Neural cell (in vitro differentiated cells): ENCODE measurements around the gene AGPAT2. TPM values are rescaled to one million over a fixed set of nuclear protein-coding genes. Genes with fewer than 3 reads are reported as not detected.
A peak's percentile ranks its signal among the peaks of the same experiment; 100 is the strongest.

ENCODE experiments used
- H2AFZ ChIP-seq: fragments of 200-600, 300-800 bp; sonication (generic), shearing (Covaris generic); 2 replicates; pipeline ENCODE4 v1.6.0; 2014; ENCODE audit warnings: low read depth, mild to moderate bottlenecking, antibody characterized with exemption, low read length, moderate library complexity
- H3F3A ChIP-seq: fragments of 200-600 bp; shearing (Covaris generic); 2 replicates; pipeline ENCODE4 v1.6.1; 2016; ENCODE audit warnings: mild to moderate bottlenecking, moderate library complexity, mixed read lengths, antibody characterized with exemption, low read length; ENCODE audit not compliant: insufficient read depth, poor library complexity, severe bottlenecking
- H3K27ac ChIP-seq: fragments of 200-600, 300-800 bp; sonication (generic), shearing (Covaris generic); 2 replicates; pipeline ENCODE4 v1.5.1; 2014; ENCODE audit warnings: mild to moderate bottlenecking, low read length, moderate library complexity
- H3K27me3 ChIP-seq: fragments of 300-800, 200-600 bp; sonication (generic), shearing (Covaris generic); 2 replicates; pipeline ENCODE4 v1.6.0; 2014; ENCODE audit warnings: mild to moderate bottlenecking, low read depth, low read length, moderate library complexity; ENCODE audit not compliant: insufficient read depth
- H3K36me3 ChIP-seq: fragments of 300-800, 200-600 bp; sonication (generic), shearing (Covaris generic); 2 replicates; pipeline ENCODE4 v1.5.1; 2014; ENCODE audit warnings: mild to moderate bottlenecking, antibody characterized with exemption, low read length, moderate library complexity; ENCODE audit not compliant: insufficient read depth
- H3K4me2 ChIP-seq: fragments of 300-800, 200-600 bp; sonication (generic), shearing (Covaris generic); 2 replicates; pipeline ENCODE4 v1.6.0; 2014; ENCODE audit warnings: mild to moderate bottlenecking, low read length
- H3K4me3 ChIP-seq: fragments of 300-800, 200-600 bp; sonication (generic), shearing (Covaris generic); 2 replicates; pipeline ENCODE4 v1.5.1; 2014; ENCODE audit warnings: mild to moderate bottlenecking, low read length, moderate library complexity
- H3K79me2 ChIP-seq: fragments of 200-600 bp; shearing (Covaris generic); replicated peaks from 2 replicates; pipeline ENCODE4 v1.6.0; 2014; ENCODE audit warnings: mild to moderate bottlenecking, low read length, moderate library complexity; ENCODE audit not compliant: insufficient read depth
- H3K9ac ChIP-seq: fragments of 300-800, 200-600 bp; sonication (generic), shearing (Covaris generic); 2 replicates; pipeline ENCODE4 v1.6.1; 2016; ENCODE audit warnings: mild to moderate bottlenecking, low read length, mixed read lengths
- H3K9me2 ChIP-seq: fragments of 200-600 bp; shearing (Covaris generic); 2 replicates; pipeline ENCODE4 v1.6.1; 2016; ENCODE audit warnings: mild to moderate bottlenecking, low read length, mixed read lengths; ENCODE audit not compliant: insufficient read depth
- H3K9me3 ChIP-seq: fragments of 200-600, 300-800 bp; sonication (generic), shearing (Covaris generic); 2 replicates; pipeline ENCODE4 v1.6.1; 2016; ENCODE audit warnings: mild to moderate bottlenecking, mixed run types, low read length, moderate library complexity, mixed read lengths
- H4K20me1 ChIP-seq: fragments of 200-600 bp; shearing (Covaris generic); 2 replicates; pipeline ENCODE4 v1.6.1; 2016; ENCODE audit warnings: mild to moderate bottlenecking, mixed run types; ENCODE audit not compliant: insufficient read depth
- EP300 ChIP-seq: fragments of 450-650 bp; conservative IDR thresholded peaks from 2 replicates; pipeline ENCODE4 v1.6.1; 2014; ENCODE audit warnings: antibody characterized with exemption, mild to moderate bottlenecking, moderate library complexity; ENCODE audit not compliant: poor library complexity, severe bottlenecking
- EZH2 ChIP-seq: fragments of 200-600, 300-800 bp; shearing (Covaris generic), sonication (generic); IDR thresholded peaks from 2 replicates; pipeline ENCODE4 v1.6.1; 2014; ENCODE audit warnings: antibody characterized with exemption, low read length, borderline replicate concordance, mild to moderate bottlenecking; ENCODE audit not compliant: insufficient read depth, poor library complexity, severe bottlenecking
- MXI1 ChIP-seq: fragments of 450-650 bp; conservative IDR thresholded peaks from 2 replicates; pipeline ENCODE4 v1.6.1; 2014; ENCODE audit warnings: antibody characterized with exemption, mild to moderate bottlenecking; ENCODE audit not compliant: poor library complexity, severe bottlenecking
- POLR2AphosphoS5 ChIP-seq: IDR thresholded peaks from 2 replicates; pipeline ENCODE4 v1.6.1; 2012
- RAD21 ChIP-seq: fragments of 450-650 bp; conservative IDR thresholded peaks from 2 replicates; pipeline ENCODE4 v1.6.1; 2014; ENCODE audit warnings: antibody characterized with exemption, mild to moderate bottlenecking, moderate library complexity
- TAF1 ChIP-seq: IDR thresholded peaks from 2 replicates; pipeline ENCODE4 v1.6.1; 2012; ENCODE audit warnings: low read depth
- polyA plus RNA-seq: library from polyadenylated mRNA; depleted of rRNA; stranded (reverse); fragments of >200 nt; gene quantifications from 2 replicates; pipeline ENCODE4 v1.2.3, GENCODE V29; 2014
- TF ChIP-seq, protein P1 (sequence below): IDR thresholded peaks from 2 replicates; pipeline ENCODE4 v1.6.1; 2012; ENCODE audit warnings: borderline replicate concordance
- TF ChIP-seq, protein P2 (sequence below): fragments of 450-650 bp; IDR thresholded peaks from 2 replicates; pipeline ENCODE4 v1.5.1; 2014; ENCODE audit warnings: antibody characterized with exemption, mild to moderate bottlenecking, moderate library complexity; ENCODE audit not compliant: poor library complexity, severe bottlenecking

The AGPAT2 gene
- polyA plus RNA-seq, 1 donor from 2014 or later, result 1.3 TPM

DNA sequence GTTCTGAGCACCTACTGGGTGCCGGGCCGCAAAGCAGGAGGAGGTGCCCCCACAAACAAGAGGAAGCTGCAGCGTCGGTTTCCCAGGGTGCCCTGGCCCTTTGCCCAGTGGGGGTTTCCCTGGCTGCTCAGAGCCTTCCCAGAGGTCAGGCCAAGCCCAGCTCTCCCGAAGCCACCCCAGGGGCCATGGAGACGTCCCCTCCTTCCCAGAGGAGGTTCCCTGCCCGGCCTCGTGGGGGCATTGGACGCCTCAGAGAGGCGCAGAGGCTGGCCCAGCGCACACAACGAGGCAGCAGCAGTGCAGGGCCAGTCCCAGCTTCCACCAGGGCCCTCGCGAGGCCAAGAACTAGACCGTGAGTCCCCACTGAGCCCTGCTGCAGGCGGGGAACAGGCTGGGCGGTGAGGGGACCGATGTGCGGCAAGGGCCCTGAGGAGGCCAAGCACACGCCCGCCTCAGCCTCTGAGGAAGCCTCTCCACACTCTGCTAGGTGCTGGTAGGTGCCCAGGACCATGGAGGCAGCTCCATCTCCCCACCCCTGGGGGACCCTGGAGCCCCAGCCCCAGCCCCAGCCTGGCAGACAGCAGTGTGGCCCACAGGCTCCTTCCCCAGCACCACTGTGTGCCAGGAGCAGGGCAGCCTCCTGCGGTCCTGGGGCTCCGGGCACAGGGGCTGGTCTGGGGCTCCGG lies 32.1 kb upstream of the AGPAT2 start:
- Histone ChIP-seq H3K36me3 (no peaks in the 10 kb centered on the region), H3K79me2 (peaks cover 15% of the 10 kb centered on the region), H3K27me3 (no peaks in the 10 kb centered on the region), H3K9me2 (no peaks in the 10 kb centered on the region), H3K27ac (no peak overlapping the region), H3K4me3 (no peak overlapping the region), H4K20me1 (no peaks in the 10 kb centered on the region), H3K9ac (peak overlapping the region; percentile 16), H3F3A (no peaks in the 10 kb centered on the region), H3K4me2 (no peak overlapping the region), H2AFZ (no peak overlapping the region), H3K9me3 (no peaks in the 10 kb centered on the region)
- TF ChIP-seq RAD21 (no peak), EZH2 (no peak), POLR2AphosphoS5 (no peak), TAF1 (no peak), EP300 (no peak)

DNA sequence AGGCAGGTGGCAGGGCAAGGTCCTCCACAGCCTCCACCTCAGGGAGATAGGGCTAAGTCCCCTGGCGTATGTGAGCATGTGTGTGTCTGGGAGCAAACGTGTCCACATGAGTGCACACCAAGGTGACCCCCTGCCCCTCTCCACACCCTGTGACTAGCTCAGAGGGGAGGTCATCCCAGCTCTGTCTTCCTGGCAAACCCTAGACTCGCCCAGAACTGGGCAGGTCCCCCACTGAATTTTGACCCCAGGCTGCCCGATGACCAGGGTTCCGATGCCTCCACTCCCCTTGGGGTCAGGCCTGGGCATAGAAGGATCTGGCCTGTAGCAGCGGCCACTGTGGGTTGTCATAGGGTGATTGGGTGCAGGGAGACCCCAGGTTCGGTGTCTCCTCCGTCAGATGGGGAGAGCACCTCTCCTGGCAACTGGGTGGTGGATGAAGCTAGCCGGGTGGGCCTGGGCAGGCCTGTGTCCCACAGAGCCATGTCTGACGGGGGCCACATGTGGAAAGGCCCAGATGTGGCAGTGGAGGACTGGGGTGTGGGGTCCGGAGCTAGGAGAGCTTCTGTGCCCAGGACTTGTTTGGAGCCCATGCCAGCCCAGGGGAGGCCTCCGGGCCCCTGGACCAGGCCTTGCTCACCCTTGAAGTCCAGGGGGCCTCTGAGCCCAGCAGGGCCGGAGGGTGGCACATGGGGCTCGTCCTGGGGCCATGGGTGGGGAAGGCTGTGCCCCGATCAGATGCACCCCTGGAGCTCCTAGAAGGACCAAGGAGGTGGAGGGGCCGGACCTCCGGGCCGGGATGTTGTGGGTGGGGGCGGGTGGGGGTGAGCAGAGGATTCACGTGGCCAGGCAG lies 31.3 kb upstream of the AGPAT2 start:
- Histone ChIP-seq H3K4me3 (no peak overlapping the region), H3K79me2 (peaks cover 22% of the 10 kb centered on the region), H2AFZ (no peak overlapping the region), H3K27ac (no peak overlapping the region), H3K9ac (no peak overlapping the region), H3K27me3 (no peaks in the 10 kb centered on the region), H3K4me2 (no peak overlapping the region), H3K36me3 (no peaks in the 10 kb centered on the region), H3F3A (no peaks in the 10 kb centered on the region), H3K9me3 (no peaks in the 10 kb centered on the region), H3K9me2 (no peaks in the 10 kb centered on the region), H4K20me1 (no peaks in the 10 kb centered on the region)
- TF ChIP-seq POLR2AphosphoS5 (no peak), TAF1 (no peak), RAD21 (no peak), EZH2 (no peak), EP300 (no peak), MXI1 (no peak)
- TF ChIP-seq, protein P1, sequence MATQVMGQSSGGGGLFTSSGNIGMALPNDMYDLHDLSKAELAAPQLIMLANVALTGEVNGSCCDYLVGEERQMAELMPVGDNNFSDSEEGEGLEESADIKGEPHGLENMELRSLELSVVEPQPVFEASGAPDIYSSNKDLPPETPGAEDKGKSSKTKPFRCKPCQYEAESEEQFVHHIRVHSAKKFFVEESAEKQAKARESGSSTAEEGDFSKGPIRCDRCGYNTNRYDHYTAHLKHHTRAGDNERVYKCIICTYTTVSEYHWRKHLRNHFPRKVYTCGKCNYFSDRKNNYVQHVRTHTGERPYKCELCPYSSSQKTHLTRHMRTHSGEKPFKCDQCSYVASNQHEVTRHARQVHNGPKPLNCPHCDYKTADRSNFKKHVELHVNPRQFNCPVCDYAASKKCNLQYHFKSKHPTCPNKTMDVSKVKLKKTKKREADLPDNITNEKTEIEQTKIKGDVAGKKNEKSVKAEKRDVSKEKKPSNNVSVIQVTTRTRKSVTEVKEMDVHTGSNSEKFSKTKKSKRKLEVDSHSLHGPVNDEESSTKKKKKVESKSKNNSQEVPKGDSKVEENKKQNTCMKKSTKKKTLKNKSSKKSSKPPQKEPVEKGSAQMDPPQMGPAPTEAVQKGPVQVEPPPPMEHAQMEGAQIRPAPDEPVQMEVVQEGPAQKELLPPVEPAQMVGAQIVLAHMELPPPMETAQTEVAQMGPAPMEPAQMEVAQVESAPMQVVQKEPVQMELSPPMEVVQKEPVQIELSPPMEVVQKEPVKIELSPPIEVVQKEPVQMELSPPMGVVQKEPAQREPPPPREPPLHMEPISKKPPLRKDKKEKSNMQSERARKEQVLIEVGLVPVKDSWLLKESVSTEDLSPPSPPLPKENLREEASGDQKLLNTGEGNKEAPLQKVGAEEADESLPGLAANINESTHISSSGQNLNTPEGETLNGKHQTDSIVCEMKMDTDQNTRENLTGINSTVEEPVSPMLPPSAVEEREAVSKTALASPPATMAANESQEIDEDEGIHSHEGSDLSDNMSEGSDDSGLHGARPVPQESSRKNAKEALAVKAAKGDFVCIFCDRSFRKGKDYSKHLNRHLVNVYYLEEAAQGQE, result no peak
- TF ChIP-seq, protein P2, sequence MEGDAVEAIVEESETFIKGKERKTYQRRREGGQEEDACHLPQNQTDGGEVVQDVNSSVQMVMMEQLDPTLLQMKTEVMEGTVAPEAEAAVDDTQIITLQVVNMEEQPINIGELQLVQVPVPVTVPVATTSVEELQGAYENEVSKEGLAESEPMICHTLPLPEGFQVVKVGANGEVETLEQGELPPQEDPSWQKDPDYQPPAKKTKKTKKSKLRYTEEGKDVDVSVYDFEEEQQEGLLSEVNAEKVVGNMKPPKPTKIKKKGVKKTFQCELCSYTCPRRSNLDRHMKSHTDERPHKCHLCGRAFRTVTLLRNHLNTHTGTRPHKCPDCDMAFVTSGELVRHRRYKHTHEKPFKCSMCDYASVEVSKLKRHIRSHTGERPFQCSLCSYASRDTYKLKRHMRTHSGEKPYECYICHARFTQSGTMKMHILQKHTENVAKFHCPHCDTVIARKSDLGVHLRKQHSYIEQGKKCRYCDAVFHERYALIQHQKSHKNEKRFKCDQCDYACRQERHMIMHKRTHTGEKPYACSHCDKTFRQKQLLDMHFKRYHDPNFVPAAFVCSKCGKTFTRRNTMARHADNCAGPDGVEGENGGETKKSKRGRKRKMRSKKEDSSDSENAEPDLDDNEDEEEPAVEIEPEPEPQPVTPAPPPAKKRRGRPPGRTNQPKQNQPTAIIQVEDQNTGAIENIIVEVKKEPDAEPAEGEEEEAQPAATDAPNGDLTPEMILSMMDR, result no peak
